Hepatic stellate cell (primary cell): ENCODE data around the gene TRPM6.
"Not testable (repeated sequence)": the region's sequence is repeated elsewhere in the genome, so short reads cannot be mapped to it uniquely, and the experiment has no call there.

Experiments
- DNase-seq: peaks from one replicate; pipeline ENCODE4 v3.0.0; 2011; ENCODE audit warnings: low spot score

Gene TRPM6

GRCh38 chr9:74887041-74887980 is at the start of gene TRPM6:
TSS of gene TRPM6 (minus strand) at chr9:74887921. CDS start at chr9:74887856, 65 bp downstream.
- DNase-seq, result peak; percentile 33

- no peak for DNase-seq
Measured at GRCh38 chr9:74935008-74935407, 47.3 kb upstream of the TRPM6 start.

- DNase-seq, result no peak
Measured at GRCh38 chr9:74921737-74922136, 34.0 kb upstream of the TRPM6 start.

- DNase-seq, result no peak
Measured at GRCh38 chr9:74920944-74921626, 33.4 kb upstream of the TRPM6 start.

GRCh38 chr9:74910036-74910435 is 22.3 kb upstream of the TRPM6 start:
- no peak for DNase-seq

GRCh38 chr9:74908665-74909064 is 20.9 kb upstream of the TRPM6 start:
- DNase-seq, result no peak

GRCh38 chr9:74907085-74907484 is 19.4 kb upstream of the TRPM6 start:
- no peak for DNase-seq

GRCh38 chr9:74901001-74901400 is 13.3 kb upstream of the TRPM6 start:
- DNase-seq, result no peak

GRCh38 chr9:74888449-74888848 is 728 bp upstream of the TRPM6 start:
- DNase-seq, result not testable (repeated sequence)

- no peak for DNase-seq
Measured at GRCh38 chr9:74887981-74888370, 255 bp upstream of the TRPM6 start.

- no peak for DNase-seq
Measured at GRCh38 chr9:74876382-74876949, 11.3 kb downstream of the TRPM6 start.

GRCh38 chr9:74875656-74876055 is 12.1 kb downstream of the TRPM6 start:
- DNase-seq, result no peak

- DNase-seq, result no peak
Measured at GRCh38 chr9:74874220-74874619, 13.5 kb downstream of the TRPM6 start.

GRCh38 chr9:74872619-74873233 is 15.0 kb downstream of the TRPM6 start:
- DNase-seq, result no peak

- no peak for DNase-seq
Measured at GRCh38 chr9:74867483-74867882, 20.2 kb downstream of the TRPM6 start.

- no peak for DNase-seq
Measured at GRCh38 chr9:74865177-74865576, 22.5 kb downstream of the TRPM6 start.

GRCh38 chr9:74861773-74862474 is 25.8 kb downstream of the TRPM6 start:
- DNase-seq, result no peak

GRCh38 chr9:74861071-74861470 is 26.6 kb downstream of the TRPM6 start:
- DNase-seq, result no peak

- DNase-seq, result not testable (repeated sequence)
Measured at GRCh38 chr9:74860247-74860646, 27.5 kb downstream of the TRPM6 start.

- DNase-seq, result no peak
Measured at GRCh38 chr9:74859786-74860185, 27.9 kb downstream of the TRPM6 start.

GRCh38 chr9:74858751-74859414 is 28.8 kb downstream of the TRPM6 start:
- DNase-seq, result peak; percentile 5
